ENCODE measurements around the gene CORO1C.
"Not testable (repeated sequence)": the region's sequence is repeated elsewhere in the genome, so short reads cannot be mapped to it uniquely, and the experiment has no call there.

The CORO1C gene

GRCh38 chr12:108731105-108731865 is at the start of gene CORO1C:
TSS of gene CORO1C (minus strand) at chr12:108731518. CDS start at chr12:108701318, 30,200 bp downstream.
- in situ Hi-C loops (cut with MboI; ENCODE audit: low sequenced_read_pairs): no loop called here

- in situ Hi-C loops (cut with MboI; ENCODE audit: low sequenced_read_pairs): no loop called here
Observed at GRCh38 chr12:108779998-108780688, 48.8 kb upstream of the CORO1C start.

GRCh38 chr12:108778053-108778452 is 46.7 kb upstream of the CORO1C start:
- in situ Hi-C loops (cut with MboI; ENCODE audit: low sequenced_read_pairs): no loop called here

GRCh38 chr12:108777156-108777555 is 45.8 kb upstream of the CORO1C start:
- in situ Hi-C loops (cut with MboI; ENCODE audit: low sequenced_read_pairs): no loop called here

GRCh38 chr12:108773798-108774788 is 42.8 kb upstream of the CORO1C start:
- in situ Hi-C loops (cut with MboI; ENCODE audit: low sequenced_read_pairs): no loop called here

GRCh38 chr12:108772891-108773797 is 41.8 kb upstream of the CORO1C start:
- in situ Hi-C loops (cut with MboI; ENCODE audit: low sequenced_read_pairs): no loop called here

- in situ Hi-C loops (cut with MboI; ENCODE audit: low sequenced_read_pairs): no loop called here
Observed at GRCh38 chr12:108772247-108772646, 40.9 kb upstream of the CORO1C start.

GRCh38 chr12:108771835-108772234 is 40.5 kb upstream of the CORO1C start:
- in situ Hi-C loops (cut with MboI; ENCODE audit: low sequenced_read_pairs): not testable (repeated sequence)

- in situ Hi-C loops (cut with MboI; ENCODE audit: low sequenced_read_pairs): no loop called here
Observed at GRCh38 chr12:108770963-108771362, 39.6 kb upstream of the CORO1C start.

GRCh38 chr12:108770269-108770829 is 39.0 kb upstream of the CORO1C start:
- in situ Hi-C loops (cut with MboI; ENCODE audit: low sequenced_read_pairs): no loop called here

- in situ Hi-C loops (cut with MboI; ENCODE audit: low sequenced_read_pairs): no loop called here
Observed at GRCh38 chr12:108768591-108769500, 37.5 kb upstream of the CORO1C start.

GRCh38 chr12:108766294-108766693 is 35.0 kb upstream of the CORO1C start:
- in situ Hi-C loops (cut with MboI; ENCODE audit: low sequenced_read_pairs): no loop called here

- in situ Hi-C loops (cut with MboI; ENCODE audit: low sequenced_read_pairs): no loop called here
Observed at GRCh38 chr12:108765289-108765764, 34.0 kb upstream of the CORO1C start.

- in situ Hi-C loops (cut with MboI; ENCODE audit: low sequenced_read_pairs): no loop called here
Observed at GRCh38 chr12:108764540-108765288, 33.4 kb upstream of the CORO1C start.

GRCh38 chr12:108761226-108761625 is 29.9 kb upstream of the CORO1C start:
- in situ Hi-C loops (cut with MboI; ENCODE audit: low sequenced_read_pairs): no loop called here

- in situ Hi-C loops (cut with MboI; ENCODE audit: low sequenced_read_pairs): no loop called here
Observed at GRCh38 chr12:108759924-108760323, 28.6 kb upstream of the CORO1C start.

- in situ Hi-C loops (cut with MboI; ENCODE audit: low sequenced_read_pairs): no loop called here
Observed at GRCh38 chr12:108757856-108758255, 26.5 kb upstream of the CORO1C start.

- in situ Hi-C loops (cut with MboI; ENCODE audit: low sequenced_read_pairs): no loop called here
Observed at GRCh38 chr12:108756421-108756820, 25.1 kb upstream of the CORO1C start.

Data from HL-60/S4 treated with retinoic acid at 250 ng/mL for 4 days and 3 days (cell line).